IPS-18c (cell line): ENCODE results near the gene MGAT5B.

Experiments used
- H3K4me3 ChIP-seq: 2 replicates; pipeline ENCODE4 v1.7.0; 2013; ENCODE audit warnings: low read depth, mild to moderate bottlenecking, low read length, moderate library complexity; ENCODE audit not compliant: insufficient read depth
- H3K9me3 ChIP-seq: one replicate; pipeline ENCODE4 v1.6.1; 2013; ENCODE audit warnings: mild to moderate bottlenecking, low read length, moderate library complexity; ENCODE audit not compliant: control insufficient read depth, insufficient read depth

Gene MGAT5B

GRCh38 chr17:76888661-76889060, 20.5 kb downstream of the MGAT5B start:
- H3K4me3 ChIP-seq, result no peak overlapping the region
- no peaks in the 10 kb centered on the region for H3K9me3 ChIP-seq

DNA sequence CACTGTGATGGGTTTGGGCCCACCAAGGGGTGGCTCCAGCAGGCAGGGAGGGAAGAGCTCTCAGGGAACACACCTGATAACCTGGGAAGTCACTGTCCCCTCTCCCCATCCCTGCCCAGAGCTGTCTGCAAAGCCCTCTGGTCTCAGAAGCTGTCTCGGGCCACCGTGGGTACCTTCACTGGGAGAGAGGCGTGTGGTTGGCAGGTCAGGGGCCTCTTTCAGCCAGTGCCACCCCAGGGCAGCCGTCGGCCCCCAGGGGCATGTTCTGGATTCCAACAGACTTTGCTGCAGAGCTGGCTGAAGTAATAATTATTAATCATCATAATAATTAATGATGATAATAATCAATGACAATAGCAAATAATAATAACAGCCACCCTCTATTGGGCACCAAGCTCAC, 21.1 kb downstream of the MGAT5B start:
- no peak overlapping the region for H3K4me3 ChIP-seq
- H3K9me3 ChIP-seq, result no peaks in the 10 kb centered on the region

DNA sequence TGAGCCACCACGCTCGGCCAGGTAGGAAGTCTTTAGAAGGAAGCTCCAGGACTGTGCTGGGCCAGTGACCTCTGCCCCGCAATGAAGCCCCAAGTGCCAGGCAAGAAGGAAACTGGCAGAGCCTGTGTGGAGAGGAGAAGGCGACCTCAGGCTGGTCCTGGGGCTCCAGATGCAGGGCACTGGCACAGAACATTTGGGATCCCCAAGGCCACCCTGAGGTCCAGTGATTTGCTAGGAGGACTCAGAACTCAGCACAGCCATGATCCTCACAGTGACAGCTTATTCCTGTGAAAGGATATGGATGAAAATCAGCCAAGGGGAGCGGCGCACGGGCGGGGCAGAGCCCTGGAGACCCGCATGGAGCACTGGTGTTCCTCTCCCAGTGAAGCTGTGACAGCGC, 24.1 kb downstream of the MGAT5B start:
- no peak overlapping the region for H3K4me3 ChIP-seq
- H3K9me3 ChIP-seq, result peaks cover 5% of the 10 kb centered on the region

GRCh38 chr17:76893623-76894334, 25.6 kb downstream of the MGAT5B start:
- Histone ChIP-seq H3K4me3 (no peak overlapping the region), H3K9me3 (peaks cover 5% of the 10 kb centered on the region)

GRCh38 chr17:76894842-76895241, 26.6 kb downstream of the MGAT5B start:
- no peak overlapping the region for H3K4me3 ChIP-seq
- peaks cover 5% of the 10 kb centered on the region for H3K9me3 ChIP-seq

- no peak overlapping the region for H3K4me3 ChIP-seq
- peaks cover 5% of the 10 kb centered on the region for H3K9me3 ChIP-seq
Observed at GRCh38 chr17:76897023-76897422, 28.8 kb downstream of the MGAT5B start.

DNA sequence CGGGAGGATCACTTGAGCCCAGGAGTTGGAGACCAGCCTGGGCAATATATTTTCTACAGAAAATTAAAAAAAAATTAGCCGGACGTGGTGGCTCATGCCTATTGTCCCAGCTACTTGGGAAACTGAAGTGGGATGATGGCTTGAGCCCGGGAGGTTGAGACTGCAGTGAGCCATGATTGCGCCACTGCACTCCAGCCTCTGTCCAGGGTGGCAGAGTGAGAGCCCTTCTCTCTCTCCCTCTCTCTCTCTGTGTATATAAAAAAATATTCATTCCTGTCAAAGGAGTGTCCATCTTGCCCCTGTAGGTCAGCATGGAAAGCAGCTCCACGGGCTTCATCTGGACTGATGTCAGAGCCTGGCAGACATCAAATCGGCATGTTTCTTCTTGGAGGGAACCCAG, 31.2 kb downstream of the MGAT5B start:
- Histone ChIP-seq H3K9me3 (peaks cover 5% of the 10 kb centered on the region), H3K4me3 (no peak overlapping the region)

DNA sequence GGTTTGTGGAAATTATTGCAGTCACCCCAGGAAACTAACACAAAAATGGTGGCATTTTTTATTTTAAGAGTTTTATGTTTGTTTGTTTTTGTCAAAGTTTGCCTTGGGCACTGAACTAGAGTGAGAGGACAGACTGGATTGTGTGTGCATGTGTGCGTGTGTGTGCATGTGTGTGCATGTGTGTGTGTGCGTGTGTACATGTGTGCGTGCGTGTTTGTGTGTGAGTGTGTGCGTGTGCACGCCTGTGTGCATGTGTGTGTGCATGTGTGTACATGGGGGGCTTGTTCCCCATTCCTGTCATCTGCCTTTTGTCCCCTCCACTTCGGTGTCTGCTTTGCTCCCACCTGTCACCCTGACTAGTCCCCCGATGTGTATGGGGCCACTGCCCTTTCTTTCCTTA, 32.5 kb downstream of the MGAT5B start:
- Histone ChIP-seq H3K4me3 (no peak overlapping the region), H3K9me3 (no peaks in the 10 kb centered on the region)

DNA sequence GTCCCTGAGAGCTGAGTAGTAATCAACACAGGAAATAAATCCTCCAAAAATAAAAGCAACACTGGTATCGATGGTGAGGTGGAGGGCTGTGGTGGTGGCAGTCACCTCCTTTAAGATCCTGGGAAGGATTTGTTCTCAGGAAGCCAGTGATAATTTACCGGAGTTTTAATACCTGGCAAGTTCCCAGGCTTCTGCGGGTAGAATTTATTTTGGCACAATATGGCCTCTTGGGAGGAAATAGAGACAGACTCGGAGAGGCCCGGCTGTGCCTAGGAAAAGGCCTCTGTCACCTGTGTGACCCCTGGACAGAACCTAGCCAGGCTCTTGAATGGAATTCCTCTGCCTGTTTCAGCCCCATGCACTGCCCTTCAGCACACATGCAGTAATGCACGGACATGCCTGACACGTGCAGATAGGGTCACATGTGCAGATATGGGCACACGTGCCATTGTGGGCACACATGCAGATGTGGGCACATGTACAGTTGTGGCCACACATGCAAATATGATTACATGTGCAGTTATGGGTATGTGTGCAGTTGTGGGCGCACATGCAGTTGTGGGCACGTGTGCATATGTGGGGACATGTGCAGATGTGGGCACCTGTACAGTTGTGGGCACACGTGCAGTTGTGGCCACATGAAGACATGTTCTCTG, 33.5 kb downstream of the MGAT5B start:
- no peak overlapping the region for H3K4me3 ChIP-seq
- H3K9me3 ChIP-seq, result no peaks in the 10 kb centered on the region

- no peaks in the 10 kb centered on the region for H3K9me3 ChIP-seq
- no peak overlapping the region for H3K4me3 ChIP-seq
Observed at GRCh38 chr17:76902476-76902875, 34.3 kb downstream of the MGAT5B start.

- Histone ChIP-seq H3K4me3 (no peak overlapping the region), H3K9me3 (no peaks in the 10 kb centered on the region)
Observed at GRCh38 chr17:76903631-76904030, 35.4 kb downstream of the MGAT5B start.

GRCh38 chr17:76904116-76904515, 35.9 kb downstream of the MGAT5B start:
- Histone ChIP-seq H3K9me3 (no peaks in the 10 kb centered on the region), H3K4me3 (no peak overlapping the region)

- Histone ChIP-seq H3K4me3 (no peak overlapping the region), H3K9me3 (no peaks in the 10 kb centered on the region)
Observed at GRCh38 chr17:76905036-76905435, 36.8 kb downstream of the MGAT5B start.

DNA sequence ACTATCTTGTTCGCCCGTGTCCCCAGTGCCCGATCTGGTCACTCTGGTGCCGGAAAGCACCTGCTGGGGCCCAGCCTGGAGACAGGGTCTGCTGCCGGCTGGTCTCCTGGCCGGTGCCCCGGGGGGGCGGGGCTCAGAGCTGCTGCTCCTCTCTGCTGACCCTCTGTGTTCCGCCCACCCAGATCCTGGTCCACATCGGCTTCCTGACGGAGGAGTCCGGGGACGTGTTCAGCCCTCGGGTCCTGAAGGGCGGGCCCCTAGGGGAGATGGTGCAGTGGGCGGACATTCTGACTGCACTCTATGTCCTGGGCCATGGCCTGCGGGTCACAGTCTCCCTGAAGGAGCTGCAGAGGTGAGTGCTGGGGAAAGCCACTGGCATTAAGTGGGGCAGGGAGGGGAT, 37.6 kb downstream of the MGAT5B start:
- Histone ChIP-seq H3K9me3 (no peaks in the 10 kb centered on the region), H3K4me3 (no peak overlapping the region)

DNA sequence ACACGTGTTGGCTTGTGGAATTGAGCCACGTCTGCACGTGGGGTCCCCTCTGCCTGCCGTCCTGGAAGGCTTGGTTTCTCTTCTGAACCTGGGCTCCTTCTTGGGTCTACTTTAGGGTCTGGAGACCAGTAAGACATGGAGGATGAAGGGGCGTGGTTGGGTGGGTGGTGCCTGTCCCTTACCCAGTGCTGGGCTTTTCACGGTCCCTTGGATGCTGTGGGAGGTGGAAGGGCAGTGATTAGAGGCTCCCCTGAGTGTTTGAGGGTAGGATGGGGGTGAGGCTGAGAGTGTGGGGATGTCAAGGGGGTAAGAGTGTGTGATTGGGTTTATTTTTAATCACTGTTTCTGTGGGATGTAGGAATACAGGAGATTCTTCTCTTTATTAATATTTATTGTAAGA, 38.3 kb downstream of the MGAT5B start:
- no peaks in the 10 kb centered on the region for H3K9me3 ChIP-seq
- no peak overlapping the region for H3K4me3 ChIP-seq

- Histone ChIP-seq H3K9me3 (no peaks in the 10 kb centered on the region), H3K4me3 (no peak overlapping the region)
Observed at GRCh38 chr17:76907352-76907751, 39.1 kb downstream of the MGAT5B start.

DNA sequence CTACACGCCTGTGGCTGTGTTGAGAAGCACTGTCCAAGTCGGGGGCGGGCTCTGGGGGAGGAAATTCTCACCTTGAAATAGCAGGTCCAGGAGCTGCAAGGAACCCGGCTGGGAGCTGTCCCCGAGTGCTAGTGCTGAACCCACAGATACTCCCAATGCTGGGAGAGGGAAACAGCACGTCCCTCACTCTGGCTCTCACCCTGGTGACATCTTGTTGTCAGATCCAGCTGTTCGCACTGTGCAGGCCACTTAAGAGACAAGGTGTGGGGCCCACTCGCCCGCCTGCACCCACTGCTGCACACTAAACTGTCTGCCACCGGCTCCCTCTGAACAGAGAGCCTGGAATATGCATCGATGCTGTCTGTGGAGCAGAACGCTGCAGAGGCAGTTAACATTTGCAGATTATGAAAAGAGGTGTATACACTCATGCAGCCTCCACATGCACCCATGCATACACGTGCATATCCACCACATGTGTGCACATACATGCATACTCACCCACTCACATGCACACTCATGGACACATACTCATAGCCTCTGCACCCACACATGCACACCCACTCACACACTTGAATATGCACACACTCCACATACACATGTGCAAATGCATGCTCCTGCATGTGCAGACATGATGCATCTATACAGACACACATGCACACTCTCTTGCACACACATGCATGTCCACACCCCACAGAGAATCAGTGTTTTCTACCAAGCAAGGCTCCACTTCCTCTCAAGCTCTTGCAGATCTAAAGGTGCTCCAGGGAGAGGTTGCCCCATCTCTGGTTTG, 42.0 kb downstream of the MGAT5B start:
- Histone ChIP-seq H3K4me3 (no peak overlapping the region), H3K9me3 (no peaks in the 10 kb centered on the region)
